ENCODE results near the gene PDSS2.

- TF ChIP-seq CTCF (IDR thresholded peaks at IDR 0.05) (no peak), POLR2A (IDR thresholded peaks at IDR 0.05) (no peak)
These were observed 329.9 kb downstream of the PDSS2 start for GRCh38 chr6:107129370-107129925.

Measured in testis (tissue), 2 donors.